GM12892 (cell line): ENCODE results near the gene PMEPA1. TPM values are rescaled to one million over a fixed set of nuclear protein-coding genes. Genes with fewer than 3 reads are reported as not detected.

Source experiments
- DNase-seq: peaks from one replicate; pipeline ENCODE4 v3.0.0; 2011; ENCODE audit not compliant: insufficient read length
- FAIRE-seq: peaks from 2 replicates; lab custom pipeline; 2011; peaks lifted over from hg19 to GRCh38; lab: Jason Lieb, UNC
- POLR2A ChIP-seq: IDR thresholded peaks from 2 replicates; pipeline ENCODE4 v1.6.1; 2011; ENCODE audit warnings: low read depth, low read length, control low read depth
- POLR2AphosphoS5 ChIP-seq: IDR thresholded peaks from 2 replicates; pipeline ENCODE4 v1.6.1; 2011; ENCODE audit warnings: low read depth, low read length, control low read depth
- TAF1 ChIP-seq: IDR thresholded peaks from 2 replicates; pipeline ENCODE4 v1.6.1; 2011; ENCODE audit warnings: low read depth, mild to moderate bottlenecking, control low read depth, low read length, borderline replicate concordance
- polyA plus RNA-seq: library from polyadenylated mRNA; unstranded; fragments of >200 nt; gene quantifications from one replicate; pipeline ENCODE4 v1.2.1, GENCODE V29; 2012; ENCODE audit warnings: missing spikeins, inconsistent platforms; ENCODE audit not compliant: missing spikeins

Gene PMEPA1
- 0.78 TPM for polyA plus RNA-seq

GRCh38 chr20:57709823-57710799 lies at the start of gene PMEPA1:
Gene PMEPA1 (minus strand): TSS chr20:57710015. CDS start chr20:57709582, 433 bp downstream.
- DNase-seq (peak; percentile 86), FAIRE-seq (peak; percentile 53)
- TF ChIP-seq TAF1 (no peak), POLR2A (no peak), POLR2AphosphoS5 (no peak)

GRCh38 chr20:57757767-57758166 lies 48.0 kb upstream of the PMEPA1 start:
- TF ChIP-seq POLR2A (no peak), TAF1 (no peak), POLR2AphosphoS5 (no peak)
- DNase-seq (no peak), FAIRE-seq (no peak)

- TF ChIP-seq POLR2AphosphoS5 = no peak
- no peak for TF ChIP-seq TAF1
- no peak for TF ChIP-seq POLR2A
- FAIRE-seq = no peak
- no peak for DNase-seq
Observed at GRCh38 chr20:57756921-57757320, 47.1 kb upstream of the PMEPA1 start.

GRCh38 chr20:57756213-57756612 lies 46.4 kb upstream of the PMEPA1 start:
- DNase-seq (no peak), FAIRE-seq (no peak)

GRCh38 chr20:57755609-57756008 lies 45.8 kb upstream of the PMEPA1 start:
- TF ChIP-seq TAF1 = no peak
- TF ChIP-seq POLR2A = no peak
- no peak for TF ChIP-seq POLR2AphosphoS5
- FAIRE-seq (no peak), DNase-seq (no peak)

More at GRCh38 chr20:57756213-57756612, 46.4 kb upstream of the PMEPA1 start:
- no peak for TF ChIP-seq TAF1
- no peak for TF ChIP-seq POLR2A
- no peak for TF ChIP-seq POLR2AphosphoS5

- DNase-seq = no peak
- TF ChIP-seq TAF1 (no peak), POLR2A (no peak), POLR2AphosphoS5 (no peak)
- no peak for FAIRE-seq
Observed at GRCh38 chr20:57754190-57754589, 44.4 kb upstream of the PMEPA1 start.

- no peak for TF ChIP-seq POLR2AphosphoS5
- no peak for TF ChIP-seq TAF1
- no peak for TF ChIP-seq POLR2A
- DNase-seq = no peak
- FAIRE-seq = no peak
Observed at GRCh38 chr20:57753332-57754164, 43.7 kb upstream of the PMEPA1 start.

GRCh38 chr20:57751411-57751810 lies 41.6 kb upstream of the PMEPA1 start:
- TF ChIP-seq POLR2AphosphoS5 = no peak
- TF ChIP-seq TAF1 = no peak
- no peak for TF ChIP-seq POLR2A
- DNase-seq (no peak), FAIRE-seq (no peak)

- no peak for TF ChIP-seq POLR2A
- no peak for TF ChIP-seq TAF1
- no peak for TF ChIP-seq POLR2AphosphoS5
- FAIRE-seq (no peak), DNase-seq (no peak)
Observed at GRCh38 chr20:57749869-57750268, 40.1 kb upstream of the PMEPA1 start.

- TF ChIP-seq TAF1 (no peak), POLR2AphosphoS5 (no peak), POLR2A (no peak)
- FAIRE-seq (peak; percentile 67), DNase-seq (no peak)
Observed at GRCh38 chr20:57749131-57749690, 39.4 kb upstream of the PMEPA1 start.
